Retinal pigment epithelial cell (primary cell): ENCODE results near the gene CDH13.

Experiments used
- DNase-seq: peaks from one replicate; pipeline ENCODE4 v3.0.0-alpha.2; 2010; ENCODE audit warnings: low read depth
- H3K4me3 ChIP-seq: 2 replicates; pipeline ENCODE4 v1.5.1; 2011; ENCODE audit warnings: mild to moderate bottlenecking, low read length, control low read depth, moderate library complexity
- TF ChIP-seq, protein P1 (sequence below): conservative IDR thresholded peaks from 2 replicates; pipeline ENCODE4 v1.5.1; 2011; ENCODE audit warnings: low read depth, low read length, control low read depth, inconsistent platforms

The CDH13 gene

DNA sequence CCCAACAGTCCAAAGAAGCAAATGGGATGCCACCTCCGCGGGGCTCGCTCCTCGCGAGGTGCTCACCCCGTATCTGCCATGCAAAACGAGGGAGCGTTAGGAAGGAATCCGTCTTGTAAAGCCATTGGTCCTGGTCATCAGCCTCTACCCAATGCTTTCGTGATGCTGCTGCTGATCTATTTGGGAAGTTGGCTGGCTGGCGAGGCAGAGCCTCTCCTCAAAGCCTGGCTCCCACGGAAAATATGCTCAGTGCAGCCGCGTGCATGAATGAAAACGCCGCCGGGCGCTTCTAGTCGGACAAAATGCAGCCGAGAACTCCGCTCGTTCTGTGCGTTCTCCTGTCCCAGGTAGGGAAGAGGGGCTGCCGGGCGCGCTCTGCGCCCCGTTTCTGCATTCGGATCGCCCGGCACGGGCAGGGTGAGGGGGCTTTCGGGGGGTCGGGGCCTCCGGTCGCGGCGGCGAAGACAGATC lies at the start of gene CDH13:
CDH13 (plus strand) TSS at position 179 of the 471 bp plus-strand sequence.
- TF ChIP-seq, protein P1, sequence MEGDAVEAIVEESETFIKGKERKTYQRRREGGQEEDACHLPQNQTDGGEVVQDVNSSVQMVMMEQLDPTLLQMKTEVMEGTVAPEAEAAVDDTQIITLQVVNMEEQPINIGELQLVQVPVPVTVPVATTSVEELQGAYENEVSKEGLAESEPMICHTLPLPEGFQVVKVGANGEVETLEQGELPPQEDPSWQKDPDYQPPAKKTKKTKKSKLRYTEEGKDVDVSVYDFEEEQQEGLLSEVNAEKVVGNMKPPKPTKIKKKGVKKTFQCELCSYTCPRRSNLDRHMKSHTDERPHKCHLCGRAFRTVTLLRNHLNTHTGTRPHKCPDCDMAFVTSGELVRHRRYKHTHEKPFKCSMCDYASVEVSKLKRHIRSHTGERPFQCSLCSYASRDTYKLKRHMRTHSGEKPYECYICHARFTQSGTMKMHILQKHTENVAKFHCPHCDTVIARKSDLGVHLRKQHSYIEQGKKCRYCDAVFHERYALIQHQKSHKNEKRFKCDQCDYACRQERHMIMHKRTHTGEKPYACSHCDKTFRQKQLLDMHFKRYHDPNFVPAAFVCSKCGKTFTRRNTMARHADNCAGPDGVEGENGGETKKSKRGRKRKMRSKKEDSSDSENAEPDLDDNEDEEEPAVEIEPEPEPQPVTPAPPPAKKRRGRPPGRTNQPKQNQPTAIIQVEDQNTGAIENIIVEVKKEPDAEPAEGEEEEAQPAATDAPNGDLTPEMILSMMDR, result no peak
- peak within 1 kb of the TSS; percentile 70 for H3K4me3 ChIP-seq
- no peak for DNase-seq

DNA sequence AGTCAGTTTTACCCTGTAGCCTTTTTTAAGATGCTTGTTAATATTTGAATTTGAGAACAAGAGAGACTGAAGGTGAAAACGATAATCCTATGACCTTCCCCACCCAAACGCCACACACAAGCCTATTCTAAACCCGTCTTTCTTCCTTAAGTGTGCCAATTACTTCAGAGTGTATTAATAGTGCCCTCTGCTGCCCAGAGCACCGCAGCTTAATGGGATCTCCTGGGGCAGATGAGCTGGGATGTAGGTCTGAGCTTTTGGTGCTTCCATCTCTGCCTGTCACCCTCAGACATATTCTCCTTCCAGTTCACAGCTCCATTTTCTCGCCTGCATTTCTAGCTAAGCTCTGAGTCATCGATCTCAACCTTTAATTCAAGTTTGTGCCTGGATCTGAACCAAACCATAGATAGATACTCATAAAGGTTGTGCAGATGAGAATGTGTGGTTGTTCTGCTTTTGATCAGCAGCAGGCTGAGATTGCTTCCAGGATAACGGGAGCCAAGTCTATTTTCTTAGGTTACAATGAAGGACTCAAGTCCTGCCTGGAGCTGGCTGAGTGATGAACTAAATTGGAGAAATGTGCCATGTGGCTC lies 46.4 kb upstream of the CDH13 start:
- TF ChIP-seq, protein P1, result peak; percentile 60
- no peak for DNase-seq
- H3K4me3 ChIP-seq, result no peak overlapping the region

DNA sequence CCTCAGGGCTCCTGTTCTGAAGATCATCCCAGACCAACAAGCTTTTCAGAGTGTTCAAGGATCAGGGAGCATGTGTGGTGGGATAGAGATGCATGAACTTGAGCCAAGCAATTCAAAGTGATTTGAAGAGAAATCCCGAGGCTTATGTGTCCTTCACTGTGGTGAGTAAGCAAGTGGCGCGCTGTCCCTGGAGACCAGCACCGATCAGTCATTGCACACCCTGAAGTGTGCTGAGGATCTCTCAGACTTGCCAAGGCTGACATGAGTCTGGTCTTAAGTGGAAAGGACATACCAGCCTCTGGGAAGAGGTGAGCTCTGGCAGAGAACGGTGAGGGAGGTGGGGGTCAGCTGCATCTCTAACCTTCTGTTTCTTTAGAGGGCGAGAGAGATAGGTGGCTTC lies 43.8 kb upstream of the CDH13 start:
- no peak for DNase-seq
- H3K4me3 ChIP-seq, result no peak overlapping the region
- TF ChIP-seq, protein P1, result no peak

DNA sequence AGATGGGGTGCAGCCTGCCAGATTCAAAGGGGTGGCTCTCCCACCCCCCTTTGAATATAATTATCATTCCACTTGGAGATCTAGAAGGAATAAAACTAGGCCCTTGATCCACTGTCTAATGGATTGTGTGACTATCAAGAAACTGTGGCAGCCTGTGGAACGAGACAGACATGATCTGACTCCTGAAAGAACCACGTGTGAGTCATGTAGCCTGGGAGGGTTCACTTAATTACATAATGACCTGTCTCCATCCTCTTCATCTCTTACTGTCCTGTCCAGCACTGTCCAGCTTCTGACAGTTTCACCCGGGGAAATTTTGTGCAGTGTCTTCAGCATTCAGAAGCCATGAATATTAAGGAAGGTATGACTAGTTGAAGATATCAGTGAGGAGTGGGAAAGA lies 43.3 kb upstream of the CDH13 start:
- H3K4me3 ChIP-seq, result no peak overlapping the region
- DNase-seq, result no peak
- TF ChIP-seq, protein P1, result no peak

- H3K4me3 ChIP-seq, result no peak overlapping the region
- TF ChIP-seq, protein P1, result no peak
- DNase-seq, result no peak
These were observed 42.1 kb upstream of the CDH13 start for GRCh38 chr16:82584553-82585152.

DNA sequence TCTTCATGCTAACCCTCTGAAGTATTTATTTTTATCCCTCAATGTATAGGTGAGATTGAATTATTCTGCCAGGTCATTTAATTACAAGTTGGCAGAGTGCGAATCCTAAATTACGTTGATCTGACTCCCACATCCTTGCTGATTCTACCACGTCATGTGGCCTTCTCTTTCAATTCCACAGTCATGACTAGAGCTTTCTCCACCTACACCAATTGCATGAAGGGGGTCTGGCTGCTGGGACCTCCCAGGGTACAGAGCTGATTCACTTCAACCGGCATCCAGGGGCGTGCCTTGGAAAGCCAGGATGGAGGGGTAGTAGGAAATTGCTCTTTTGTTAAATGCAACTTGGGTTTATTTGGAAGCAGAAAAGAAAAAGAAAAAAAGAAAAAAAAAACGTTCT lies 41.1 kb upstream of the CDH13 start:
- no peak for DNase-seq
- H3K4me3 ChIP-seq, result no peak overlapping the region
- TF ChIP-seq, protein P1, result no peak

DNA sequence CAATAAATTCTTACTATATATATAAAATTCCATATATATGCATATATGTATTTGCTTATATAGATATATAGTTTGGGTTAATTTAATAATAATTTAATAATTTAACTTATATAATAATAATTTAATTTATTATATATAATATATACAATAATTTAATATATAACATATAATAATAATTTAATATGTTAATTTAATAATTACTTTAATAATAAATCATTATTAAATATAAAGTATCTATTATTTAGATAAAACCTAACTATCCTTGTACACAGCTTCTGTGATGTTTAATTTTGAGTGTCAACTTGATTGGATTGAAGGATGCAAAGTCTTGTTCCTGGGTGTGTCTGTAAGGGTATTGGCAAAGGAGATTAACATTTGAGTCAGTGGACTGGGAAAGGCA lies 40.6 kb upstream of the CDH13 start:
- DNase-seq, result no peak
- TF ChIP-seq, protein P1, result no peak
- no peak overlapping the region for H3K4me3 ChIP-seq
